CD4-positive, alpha-beta T cell treated with Interleukin-10 for 1 hour (primary cell): ENCODE measurements around the gene SUSD6.
"Not testable (repeated sequence)": the region's sequence is repeated elsewhere in the genome, so short reads cannot be mapped to it uniquely, and the experiment has no call there.

Experiments
- DNase-seq: peaks from one replicate; pipeline ENCODE4 v3.0.0-alpha.2; 2020

SUSD6 gene

DNA sequence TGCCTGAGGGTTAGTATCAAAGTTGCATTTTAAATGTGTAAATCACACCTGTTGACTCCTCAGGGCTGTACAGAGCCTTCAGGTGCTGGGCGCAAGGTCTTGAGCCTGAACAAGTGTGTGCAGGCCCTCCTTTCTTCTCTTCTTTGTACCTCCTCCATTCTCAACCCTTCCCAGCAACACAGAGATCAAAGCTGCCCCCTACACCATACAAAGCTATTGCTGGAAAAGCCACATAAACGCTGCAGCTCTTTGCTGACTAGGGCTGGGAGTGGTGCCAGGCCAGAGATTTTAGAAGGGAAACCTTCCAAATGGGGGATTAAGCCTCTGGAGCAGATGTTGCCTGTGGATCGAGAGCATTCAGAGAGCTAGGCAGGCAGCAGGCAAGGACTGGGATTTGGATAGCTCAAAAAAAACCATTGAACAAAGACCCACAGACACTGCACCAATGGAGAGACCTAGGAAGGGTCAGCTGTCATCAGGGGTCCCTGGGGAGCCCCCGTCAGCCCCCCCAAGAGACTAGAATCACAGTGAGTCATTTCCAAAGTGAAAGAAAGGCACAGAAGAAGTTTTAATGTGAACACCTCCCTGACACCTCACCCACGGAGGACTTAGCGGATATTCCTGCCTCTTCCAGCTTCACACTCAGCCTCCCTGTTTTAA is 18.2 kb upstream of the SUSD6 start:
- DNase-seq = no peak

- DNase-seq = no peak
These were observed 16.6 kb upstream of the SUSD6 start for GRCh38 chr14:69594846-69595245.

- DNase-seq = no peak
These were observed 16.1 kb upstream of the SUSD6 start for GRCh38 chr14:69595336-69595735.

GRCh38 chr14:69599431-69599830 is 12.0 kb upstream of the SUSD6 start:
- not testable (repeated sequence) for DNase-seq

GRCh38 chr14:69600304-69600891 is 11.0 kb upstream of the SUSD6 start:
- no peak for DNase-seq

GRCh38 chr14:69605738-69606137 is 5.7 kb upstream of the SUSD6 start:
- DNase-seq = no peak

DNA sequence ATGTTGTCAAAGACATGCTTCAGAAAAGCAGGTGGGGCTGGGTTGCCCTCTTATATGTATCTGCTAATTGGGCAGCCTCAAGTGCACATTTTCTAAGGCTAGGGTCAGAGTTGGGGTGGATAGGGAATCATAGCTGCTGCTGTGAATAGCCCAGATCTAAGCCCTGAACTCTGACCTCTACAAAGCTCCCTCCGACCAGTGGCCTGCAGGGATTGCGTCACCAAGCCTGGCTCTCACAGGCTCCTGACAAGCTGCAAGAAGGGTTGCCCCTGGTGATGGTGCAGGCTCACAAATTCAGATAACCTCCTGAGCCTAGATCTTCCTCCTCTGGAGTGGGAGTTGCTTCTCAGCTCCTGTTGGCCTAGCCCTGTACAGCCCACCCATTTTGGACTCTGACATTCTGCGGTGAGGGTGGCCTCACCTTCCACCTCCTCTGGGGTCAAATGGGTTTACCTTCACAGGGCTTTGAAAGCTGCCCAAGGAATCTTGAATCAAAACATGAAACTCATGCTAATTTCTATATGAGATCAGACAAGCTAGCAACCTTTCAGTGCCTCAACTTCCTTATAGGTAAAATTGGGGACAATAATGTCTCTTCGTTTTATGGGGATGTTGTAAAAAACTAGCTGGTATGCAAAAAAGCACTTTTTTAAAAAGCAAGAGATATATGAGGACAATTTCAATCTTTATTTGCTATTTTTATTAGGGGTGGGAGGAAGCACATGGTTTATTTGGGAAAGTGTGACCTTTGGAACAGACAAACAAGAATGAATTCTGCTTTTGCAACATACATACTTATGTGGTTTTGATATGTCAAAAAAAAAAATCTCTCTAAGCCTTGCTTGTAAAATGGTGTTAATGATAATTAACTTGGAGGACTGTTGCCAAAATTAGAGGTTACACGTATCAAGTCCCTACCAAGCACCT is 4.9 kb upstream of the SUSD6 start:
- DNase-seq = no peak

- no peak for DNase-seq
These were observed 1.1 kb upstream of the SUSD6 start for GRCh38 chr14:69610020-69610873.

DNA sequence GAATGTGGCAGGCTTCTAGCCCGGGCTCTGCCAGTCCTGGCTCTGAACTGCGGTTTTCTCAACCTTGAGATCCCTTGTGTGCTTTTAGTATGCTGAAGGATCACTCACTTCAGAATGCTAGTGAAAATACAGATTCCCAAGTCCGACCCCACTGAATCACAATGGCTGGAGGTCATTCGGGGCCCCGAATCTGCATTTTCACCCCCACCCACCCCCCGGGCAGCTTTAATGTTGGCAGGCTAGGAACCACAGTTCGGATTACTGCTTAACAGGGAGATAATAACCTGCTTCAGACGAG is 573 bp upstream of the SUSD6 start:
- no peak for DNase-seq

GRCh38 chr14:69612014-69612782 is 802 bp downstream of the SUSD6 start:
- peak; percentile 51 for DNase-seq

DNA sequence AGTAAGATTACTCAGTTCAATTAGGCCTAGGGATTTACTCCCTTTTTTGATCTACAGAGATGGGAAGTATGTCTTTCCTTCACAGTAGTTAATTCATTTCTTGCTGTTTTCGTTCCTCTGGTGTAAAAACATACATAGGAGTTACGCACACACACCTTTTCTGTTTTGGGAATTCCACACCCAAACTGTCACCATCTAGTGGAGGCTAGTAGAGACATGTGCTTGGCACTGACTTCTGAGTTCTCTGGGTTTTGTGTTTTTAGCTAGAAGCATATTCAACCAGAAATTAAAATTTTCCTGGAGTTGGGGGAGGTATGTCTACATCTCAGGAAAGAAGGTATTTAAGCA is 1.4 kb downstream of the SUSD6 start:
- peak; percentile 41 for DNase-seq

DNA sequence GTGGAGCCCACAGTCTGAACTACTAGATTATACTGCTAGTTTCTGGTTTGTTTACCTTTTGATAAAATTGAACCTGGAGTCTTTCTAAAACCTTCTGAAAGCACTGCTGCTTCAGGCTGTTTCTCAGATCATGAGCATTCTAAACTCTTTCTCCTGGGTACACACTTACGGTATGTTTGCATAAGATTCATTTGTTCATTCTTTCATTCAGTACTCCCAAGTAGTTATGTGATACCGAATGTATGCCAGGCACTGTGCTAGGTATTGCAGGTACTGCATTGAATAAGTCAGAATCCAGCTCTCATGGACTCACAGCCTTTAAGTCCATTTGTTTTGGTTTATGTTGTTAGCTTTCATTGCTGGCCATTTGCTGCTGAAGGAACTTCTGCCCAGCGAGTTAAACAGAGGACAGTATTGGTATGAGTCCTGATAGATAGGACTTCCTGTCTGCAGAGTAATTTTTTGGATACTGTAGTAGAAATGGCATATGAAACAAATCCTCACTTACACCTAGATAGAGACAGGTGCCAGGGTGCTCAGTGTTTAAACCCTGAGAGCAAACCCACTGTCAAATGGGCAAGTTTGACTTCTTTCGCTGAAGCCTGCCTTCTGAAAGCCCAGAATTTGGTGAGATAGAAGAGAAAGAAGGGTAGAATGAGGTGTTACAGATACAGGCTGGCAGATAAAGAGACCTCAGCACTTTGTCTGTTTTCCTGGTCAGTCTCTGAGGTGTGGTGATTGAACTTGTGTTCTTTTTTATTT is 2.1 kb downstream of the SUSD6 start:
- DNase-seq = no peak

- DNase-seq = peak; percentile 35
These were observed 3.2 kb downstream of the SUSD6 start for GRCh38 chr14:69614592-69614991.

- DNase-seq = no peak
These were observed 3.7 kb downstream of the SUSD6 start for GRCh38 chr14:69615121-69615495.

GRCh38 chr14:69615496-69616407 is 4.4 kb downstream of the SUSD6 start:
- DNase-seq = peak; percentile 67

DNA sequence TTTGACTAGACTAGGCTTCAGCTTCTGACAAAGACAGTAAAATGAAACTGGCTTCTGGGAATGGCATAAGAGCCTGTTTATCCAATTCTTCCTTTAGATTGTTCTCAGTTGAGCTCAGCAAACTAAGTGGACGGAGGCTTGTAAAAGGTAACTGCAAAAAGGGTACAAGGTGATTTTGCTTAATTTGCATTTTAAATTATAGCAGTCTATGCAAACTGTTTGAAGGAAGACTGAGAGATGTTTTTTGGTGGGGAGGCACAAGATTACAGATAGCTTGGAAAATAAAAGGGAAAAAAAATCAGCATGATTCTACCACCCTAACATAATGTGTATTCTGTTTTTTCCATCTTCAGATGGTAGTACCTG is 5.0 kb downstream of the SUSD6 start:
- no peak for DNase-seq

- peak; percentile 40 for DNase-seq
These were observed 6.4 kb downstream of the SUSD6 start for GRCh38 chr14:69617796-69618195.

DNA sequence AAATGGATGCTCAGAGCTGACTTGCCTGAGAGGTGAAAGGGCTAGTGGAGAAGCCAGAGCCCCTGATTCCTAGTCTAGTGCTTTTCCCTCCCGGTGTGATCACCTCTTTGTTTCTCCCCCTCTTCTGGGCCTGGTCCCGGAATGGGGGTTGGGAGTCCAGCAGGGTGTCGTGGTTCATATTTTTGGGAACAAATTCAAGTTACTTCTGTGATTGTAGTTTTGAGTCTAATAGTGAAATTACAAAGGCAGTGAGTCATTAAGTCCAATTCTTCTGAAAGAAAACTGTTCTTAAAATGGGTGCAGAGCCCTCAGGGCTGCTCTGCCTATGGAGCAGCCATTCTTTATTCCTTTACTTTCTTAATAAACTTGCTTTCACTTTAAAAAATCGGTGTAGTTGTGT is 7.6 kb downstream of the SUSD6 start:
- no peak for DNase-seq

DNA sequence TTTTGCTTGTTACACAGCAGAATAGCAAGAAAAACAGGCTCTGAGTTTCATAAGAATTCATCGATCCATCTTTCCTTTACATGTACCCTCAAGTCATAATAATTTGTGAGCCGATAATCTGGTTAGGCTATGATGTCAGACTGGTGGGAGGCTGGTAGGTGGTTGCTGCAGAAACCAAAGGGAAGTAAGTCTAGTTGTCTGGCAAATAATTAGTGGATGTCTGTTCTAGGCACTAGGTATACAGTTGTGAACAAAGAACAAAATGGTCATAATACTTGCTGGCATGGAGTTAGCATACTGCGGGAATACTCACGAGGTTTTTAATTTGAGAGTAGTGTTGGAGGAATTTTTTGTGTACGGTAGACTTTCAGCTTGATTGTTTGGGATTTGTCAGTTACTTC is 8.8 kb downstream of the SUSD6 start:
- peak; percentile 34 for DNase-seq

DNA sequence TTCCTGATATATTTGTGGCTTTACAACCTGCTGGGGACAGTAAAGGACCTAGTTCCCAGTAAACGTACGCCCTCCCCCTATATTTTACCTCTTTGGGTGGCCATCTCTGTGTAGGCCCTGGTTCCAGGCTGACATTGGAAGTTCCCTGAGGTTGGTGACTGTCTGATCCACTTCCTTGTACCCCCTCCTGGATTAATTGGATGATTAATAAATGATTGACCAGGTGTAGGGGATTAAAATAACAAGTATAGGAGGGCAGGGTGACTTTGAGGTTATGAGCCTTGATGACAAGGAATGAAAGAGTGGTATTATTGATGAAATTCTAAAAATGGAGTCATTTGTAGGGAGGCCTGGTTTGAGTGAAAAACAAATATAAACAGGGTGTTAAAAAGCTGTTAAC is 9.6 kb downstream of the SUSD6 start:
- DNase-seq = no peak

DNA sequence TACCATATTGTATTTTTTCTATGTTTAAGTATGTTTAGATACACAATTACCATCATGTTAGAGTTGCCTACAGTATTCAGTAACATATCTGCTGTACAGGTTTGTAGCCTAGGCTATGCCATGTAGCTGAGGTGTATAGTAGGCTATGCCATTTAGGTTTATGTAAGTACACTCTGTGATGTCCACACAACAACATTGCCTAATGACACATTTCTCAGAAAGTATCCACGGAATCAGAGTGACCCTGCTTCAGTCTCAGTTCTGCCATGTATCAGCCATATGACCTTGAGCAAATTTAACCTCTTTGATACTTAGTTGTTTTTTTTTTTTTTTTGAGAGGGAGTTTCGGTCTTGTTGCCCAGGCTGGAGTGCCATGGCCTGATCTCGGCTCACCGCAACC is 12.7 kb downstream of the SUSD6 start:
- no peak for DNase-seq
